DOHH2 (cell line): Measurements from ENCODE around the gene CENPT.

Source experiments
- CTCF ChIP-seq: fragments of 200-600 bp; sonication (generic); IDR thresholded peaks from one replicate; pipeline ENCODE4 v1.5.1; 2014; ENCODE audit warnings: antibody characterized with exemption, mild to moderate bottlenecking, low read depth, low read length; ENCODE audit not compliant: poor library complexity, severe bottlenecking
- EZH2phosphoT487 ChIP-seq: fragments of 200-600 bp; sonication (generic); IDR thresholded peaks from 2 replicates; pipeline ENCODE4 v1.6.1; 2017; ENCODE audit warnings: borderline replicate concordance, mild to moderate bottlenecking, antibody characterized with exemption, low read length, moderate library complexity, mixed read lengths

- TF ChIP-seq CTCF (no peak), EZH2phosphoT487 (no peak)
These were observed 14.4 kb upstream of the CENPT start for GRCh38 chr16:67861877-67862276.
